HG03095 (cell line): ENCODE results near the gene MVB12B.
"Not testable (repeated sequence)": the region's sequence is repeated elsewhere in the genome, so short reads cannot be mapped to it uniquely, and the experiment has no call there.

Experiments
- ATAC-seq: cut with Tn5 transposase; IDR thresholded peaks from one replicate; pipeline ENCODE4 v1.9.1; 2021; ENCODE audit warnings: moderate library complexity; ENCODE audit not compliant: unreplicated experiment

MVB12B gene

DNA sequence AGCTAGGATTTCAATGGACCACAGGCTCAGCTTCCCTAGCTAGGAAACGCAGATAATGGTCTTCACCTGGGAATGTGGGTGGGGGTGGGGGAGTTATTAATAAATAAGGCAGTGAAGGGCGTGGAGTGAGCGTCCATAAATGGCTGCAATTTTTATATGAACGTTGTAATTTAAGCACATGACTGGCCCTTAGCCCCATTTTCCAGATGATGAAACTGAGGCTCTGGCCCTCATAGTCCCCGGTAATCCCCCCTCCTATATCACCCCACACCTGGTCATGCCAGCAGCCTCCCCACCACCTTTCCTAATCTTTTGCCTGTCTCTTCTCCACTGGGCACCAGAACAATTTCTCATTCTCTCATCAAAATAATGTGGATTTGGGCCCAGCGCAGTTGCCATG is 225.2 kb downstream of the MVB12B start:
- no peak for ATAC-seq

DNA sequence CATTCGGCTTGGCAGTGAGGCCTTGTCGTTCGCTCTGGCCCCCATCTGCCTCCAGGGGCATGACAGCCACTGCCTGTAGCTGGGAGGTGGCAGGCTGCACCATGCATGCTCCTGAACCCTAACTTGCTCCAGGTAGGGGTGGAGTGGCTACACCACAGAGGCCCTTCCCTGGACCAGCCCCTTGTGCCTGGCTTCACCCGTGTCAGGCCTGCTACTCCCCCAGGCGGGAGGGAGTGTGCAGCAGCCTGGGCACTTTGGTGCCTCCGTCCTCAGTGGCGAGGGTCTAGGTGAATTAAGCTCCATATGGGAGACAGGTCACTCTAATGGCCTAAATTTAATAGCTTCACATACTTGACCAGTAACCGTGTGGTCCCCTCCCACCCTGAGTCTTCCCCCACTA is 227.7 kb downstream of the MVB12B start:
- ATAC-seq = no peak

DNA sequence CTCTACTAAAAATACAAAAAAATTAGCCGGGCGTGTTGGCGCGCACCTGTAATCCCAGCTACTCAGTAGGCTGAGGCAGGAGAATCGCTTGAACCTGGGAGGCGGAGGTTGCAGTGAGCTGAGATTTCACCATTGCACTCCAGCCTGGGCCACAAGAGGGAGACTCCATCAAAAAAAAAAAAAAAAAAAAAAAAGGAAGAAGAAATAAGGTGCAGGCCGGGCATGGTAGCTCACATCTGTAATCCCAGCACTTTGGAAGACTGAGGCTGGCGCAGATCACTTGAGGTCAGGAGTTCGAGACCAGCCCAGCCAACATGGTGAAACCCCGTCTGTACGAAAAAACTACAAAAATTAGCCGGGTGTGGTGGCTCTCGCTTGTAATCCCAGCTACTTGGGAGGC is 228.8 kb downstream of the MVB12B start:
- not testable (repeated sequence) for ATAC-seq
